A549 (cell line): ENCODE measurements around the gene ZNF93. TPM values are rescaled to one million over a fixed set of nuclear protein-coding genes. Genes with fewer than 3 reads are reported as not detected.

Source experiments
- ATAC-seq, 2 experiments: fragments of 200-7000 bp in 1 of 2; fragments of >200 bp in 1 of 2; cut with Nextera tagmentation in 1 of 2; cut with Tn5 transposase in 1 of 2; 3 replicates each; pipeline versions ENCODE4 v1.8.0 to v1.9.1; 2018 to 2020; ENCODE audit warnings: mild to moderate bottlenecking in 1 of 2, moderate library complexity in 1 of 2
- CTCF ChIA-PET: fragments of 300-600 bp; sonication (Branson Sonifier 250); formaldehyde crosslinking; extraction: SDS; loops from one replicate; lab custom pipeline; 2021; ENCODE audit warnings: antibody characterized with exemption, inconsistent platforms; lab: Yijun Ruan, JAX
- POLR2A ChIA-PET: fragments of 350-600 bp; formaldehyde crosslinking; extraction: SDS; loops from one replicate; lab custom pipeline; 2021; ENCODE audit warnings: antibody characterized with exemption, inconsistent platforms; lab: Yijun Ruan, JAX
- DNase-seq, 2 experiments: peaks; one replicate each; pipeline versions ENCODE4 v3.0.0 to v3.0.0-alpha.2; 2011 to 2016; ENCODE audit warnings: low read depth in 1 of 2, low spot score in 1 of 2
- FAIRE-seq: peaks from 2 replicates; lab custom pipeline; 2011; peaks lifted over from hg19 to GRCh38; lab: Jason Lieb, UNC
- H3K27ac ChIP-seq, 2 experiments: fragments of >200 bp; sonication (Bioruptor Twin); formaldehyde crosslinking; 3 replicates each; pipeline ENCODE4 v1.5.1; 2016 to 2017
- H3K4me1 ChIP-seq: fragments of >200 bp; sonication (Bioruptor Twin); formaldehyde crosslinking; 3 replicates; pipeline ENCODE4 v1.6.1; 2016
- H3K4me2 ChIP-seq: fragments of >200 bp; sonication (Bioruptor Twin); formaldehyde crosslinking; 3 replicates; pipeline ENCODE4 v1.6.1; 2016
- H3K4me3 ChIP-seq: fragments of >200 bp; sonication (Bioruptor Twin); formaldehyde crosslinking; 3 replicates; pipeline ENCODE4 v1.5.1; 2016
- H3K9me3 ChIP-seq: fragments of >200 bp; sonication (Bioruptor Twin); formaldehyde crosslinking; 3 replicates; pipeline ENCODE4 v1.6.1; 2016
- CBX2 ChIP-seq: fragments of 200-600 bp; sonication (generic); IDR thresholded peaks from 2 replicates; pipeline ENCODE4 v1.6.1; 2016; ENCODE audit warnings: low read depth, mild to moderate bottlenecking, borderline replicate concordance
- CEBPB ChIP-seq, 2 experiments: fragments of >200 bp in 1 of 2; sonication (Bioruptor Twin) in 1 of 2; formaldehyde crosslinking in 1 of 2; IDR thresholded peaks; 2 replicates each; pipeline ENCODE4 v1.6.1; 2012 to 2016
- CHD2 ChIP-seq: fragments of 150-350 bp; IDR thresholded peaks from 2 replicates; pipeline ENCODE4 v1.6.1; 2014; ENCODE audit warnings: low read length; ENCODE audit not compliant: partially characterized antibody
- CTCF ChIP-seq: fragments of >200 bp; sonication (Bioruptor Twin); formaldehyde crosslinking; IDR thresholded peaks from 3 replicates; pipeline ENCODE4 v1.5.1; 2016
- E2F6 ChIP-seq: IDR thresholded peaks from 2 replicates; pipeline ENCODE4 v1.6.1; 2012; ENCODE audit warnings: low read depth, borderline replicate concordance
- ELK1 ChIP-seq: fragments of 150-350 bp; IDR thresholded peaks from 2 replicates; pipeline ENCODE4 v1.6.1; 2014; ENCODE audit warnings: low read depth, mild to moderate bottlenecking, low read length
- ESRRA ChIP-seq: fragments of 150-350 bp; IDR thresholded peaks from 2 replicates; pipeline ENCODE4 v1.6.1; 2014; ENCODE audit warnings: mild to moderate bottlenecking, low read length, borderline replicate concordance
- FOSB ChIP-seq: fragments of 250-450 bp; sonication (Bioruptor Pico); IDR thresholded peaks from 2 replicates; pipeline ENCODE4 v1.5.0; 2020; ENCODE audit warnings: mild to moderate bottlenecking, moderate library complexity
- FOXS1 ChIP-seq: fragments of 250-450 bp; sonication (Bioruptor Pico); IDR thresholded peaks from 2 replicates; pipeline ENCODE4 v1.5.0; 2020; ENCODE audit warnings: mild to moderate bottlenecking, moderate library complexity
- GATA3 ChIP-seq: IDR thresholded peaks from 2 replicates; pipeline ENCODE4 v1.6.1; 2012; ENCODE audit warnings: borderline replicate concordance
- HDAC2 ChIP-seq: fragments of 200-600 bp; sonication (generic); IDR thresholded peaks from 2 replicates; pipeline ENCODE4 v1.6.1; 2016
- HEYL ChIP-seq: fragments of 250-450 bp; sonication (Bioruptor Pico); IDR thresholded peaks from 2 replicates; pipeline ENCODE4 v1.8.0; 2021; ENCODE audit warnings: mild to moderate bottlenecking, moderate library complexity
- JUN ChIP-seq, 2 experiments: fragments of >200 bp; sonication (Bioruptor Twin); formaldehyde crosslinking; IDR thresholded peaks; 2 replicates in 1 of 2; 3 replicates in 1 of 2; pipeline ENCODE4 v1.6.1; 2016 to 2017
- JUNB ChIP-seq: fragments of >200 bp; sonication (Bioruptor Twin); formaldehyde crosslinking; IDR thresholded peaks from 2 replicates; pipeline ENCODE4 v1.6.1; 2016
- MAFK ChIP-seq: fragments of 450-650 bp; IDR thresholded peaks from 2 replicates; pipeline ENCODE4 v1.6.1; 2014; ENCODE audit not compliant: partially characterized antibody
- MYC ChIP-seq: IDR thresholded peaks from 2 replicates; pipeline ENCODE4 v1.6.1; 2012; ENCODE audit warnings: mild to moderate bottlenecking, inconsistent platforms, low read length, improper control_type of control experiment, borderline replicate concordance
- NPAS2 ChIP-seq: fragments of 250-450 bp; sonication (Bioruptor Pico); IDR thresholded peaks from 2 replicates; pipeline ENCODE4 v1.8.0; 2022; ENCODE audit warnings: mild to moderate bottlenecking, moderate library complexity, borderline replicate concordance
- NR3C1 ChIP-seq: fragments of >200 bp; sonication (Bioruptor Twin); formaldehyde crosslinking; IDR thresholded peaks from 3 replicates; pipeline ENCODE4 v1.6.1; 2017
- PHF8 ChIP-seq: fragments of 200-600 bp; sonication (generic); IDR thresholded peaks from 2 replicates; pipeline ENCODE4 v1.6.1; 2016; ENCODE audit warnings: low read depth, mild to moderate bottlenecking, antibody characterized with exemption, moderate library complexity, borderline replicate concordance
- POLR2A ChIP-seq: IDR thresholded peaks from 2 replicates; pipeline ENCODE4 v1.6.1; 2012; ENCODE audit warnings: mild to moderate bottlenecking, low read length
- POLR2AphosphoS2 ChIP-seq: conservative IDR thresholded peaks from 2 replicates; pipeline ENCODE4 v1.6.1; 2012; ENCODE audit warnings: low read length, improper control_type of control experiment, inconsistent platforms
- RAD21 ChIP-seq, 2 experiments: fragments of >200 bp in 1 of 2; sonication (Bioruptor Twin) in 1 of 2; formaldehyde crosslinking in 1 of 2; IDR thresholded peaks in 1 of 2; conservative IDR thresholded peaks in 1 of 2; 2 replicates in 1 of 2; 3 replicates in 1 of 2; pipeline ENCODE4 v1.6.1; 2012 to 2018; ENCODE audit warnings: inconsistent platforms in 1 of 2
- RCOR1 ChIP-seq: fragments of 150-350 bp; IDR thresholded peaks from 2 replicates; pipeline ENCODE4 v1.6.1; 2014; ENCODE audit warnings: antibody characterized with exemption, low read length, low read depth
- TFCP2L1 ChIP-seq: fragments of 250-450 bp; sonication (Bioruptor Pico); IDR thresholded peaks from 2 replicates; pipeline ENCODE4 v1.5.0; 2021; ENCODE audit warnings: mild to moderate bottlenecking
- TP53 ChIP-seq: fragments of 250-450 bp; sonication (Bioruptor Pico); IDR thresholded peaks from 2 replicates; pipeline ENCODE4 v1.5.0; 2021; ENCODE audit warnings: mild to moderate bottlenecking, moderate library complexity
- ZFP36 ChIP-seq: fragments of 450-650 bp; IDR thresholded peaks from 2 replicates; pipeline ENCODE4 v1.6.1; 2014; ENCODE audit warnings: borderline replicate concordance; ENCODE audit not compliant: partially characterized antibody
- WGBS: methylation state at CpG from one replicate; pipeline ENCODE4 v1.1.6; 2017; ENCODE audit errors: missing lambda C conversion rate; 5-methylcytosine and 5-hydroxymethylcytosine counted together
- polyA plus RNA-seq, 4 experiments: library from polyadenylated mRNA; depleted of rRNA in 3 of 4; stranded (reverse); fragments of >200 nt; fragmentation: RNase III in 1 of 4; extraction: RNeasy Plus Mini Kit Qiagen cat#74134 plus additional on column Dnase treatment in 1 of 4; gene quantifications; 2 replicates in 3 of 4; 3 replicates in 1 of 4; pipeline ENCODE4 v1.2.3, GENCODE V29; 2011 to 2017
- TF ChIP-seq, protein P1 (sequence below): fragments of 250-450 bp; sonication (Bioruptor Pico); IDR thresholded peaks from 2 replicates; pipeline ENCODE4 v1.5.0; 2020; ENCODE audit warnings: low read depth, mild to moderate bottlenecking, moderate library complexity
- TF ChIP-seq, protein P2 (sequence below): fragments of >200 bp; sonication (Bioruptor Twin); formaldehyde crosslinking; IDR thresholded peaks from 2 replicates; pipeline ENCODE4 v1.6.1; 2016

The ZNF93 gene
- polyA plus RNA-seq, 2 of the 4 experiments (the other 2 are of a cell fraction): not detected

DNA sequence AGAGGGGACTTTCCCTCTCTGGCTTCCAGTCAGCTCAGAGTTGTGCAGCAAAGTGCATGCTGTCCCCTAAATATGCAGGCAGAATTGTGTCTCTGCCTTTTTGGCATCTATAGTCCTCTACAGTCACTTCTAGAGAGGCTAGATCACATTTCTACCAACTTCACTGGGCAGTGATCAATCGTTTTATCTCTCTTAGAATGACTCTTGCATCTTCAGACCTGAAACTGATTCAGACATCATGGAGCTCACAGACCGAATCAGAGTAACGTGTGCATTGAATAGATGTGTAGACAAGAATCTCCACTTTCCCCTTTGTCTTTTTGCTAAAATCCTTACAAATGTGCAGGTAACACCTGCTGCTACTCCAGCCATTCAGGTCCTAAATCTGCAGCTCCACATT is 28.8 kb upstream of the ZNF93 start (continued):
- TF ChIP-seq, protein P1, sequence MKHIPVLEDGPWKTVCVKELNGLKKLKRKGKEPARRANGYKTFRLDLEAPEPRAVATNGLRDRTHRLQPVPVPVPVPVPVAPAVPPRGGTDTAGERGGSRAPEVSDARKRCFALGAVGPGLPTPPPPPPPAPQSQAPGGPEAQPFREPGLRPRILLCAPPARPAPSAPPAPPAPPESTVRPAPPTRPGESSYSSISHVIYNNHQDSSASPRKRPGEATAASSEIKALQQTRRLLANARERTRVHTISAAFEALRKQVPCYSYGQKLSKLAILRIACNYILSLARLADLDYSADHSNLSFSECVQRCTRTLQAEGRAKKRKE (CRISPR knock-in tag): no peak
- TF ChIP-seq TFCP2L1 (CRISPR knock-in tag) (no peak), FOXS1 (CRISPR knock-in tag) (no peak), E2F6 (no peak), MYC (no peak), ESRRA (no peak), HDAC2 (no peak)
- TF ChIP-seq, protein P2, sequence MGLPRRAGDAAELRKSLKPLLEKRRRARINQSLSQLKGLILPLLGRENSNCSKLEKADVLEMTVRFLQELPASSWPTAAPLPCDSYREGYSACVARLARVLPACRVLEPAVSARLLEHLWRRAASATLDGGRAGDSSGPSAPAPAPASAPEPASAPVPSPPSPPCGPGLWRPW: no peak

DNA sequence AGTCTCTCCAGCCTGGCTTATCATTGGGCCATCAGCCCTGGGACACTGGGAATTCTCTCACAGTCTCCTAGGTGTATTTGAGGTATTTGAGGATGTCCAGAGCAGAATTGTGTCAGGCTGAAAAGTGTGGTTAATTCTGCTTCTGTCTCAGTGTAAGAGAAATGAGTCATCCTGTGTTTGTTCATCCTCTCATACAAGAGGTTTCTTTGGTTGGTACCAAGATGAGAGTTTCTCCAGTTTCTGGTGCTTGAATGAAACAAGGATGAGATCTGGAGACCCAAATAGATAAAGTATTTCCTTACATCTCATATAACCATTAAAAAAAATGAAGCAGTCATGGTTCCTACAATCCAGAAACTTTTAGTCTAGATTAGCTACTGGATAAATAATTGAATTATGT is 27.4 kb upstream of the ZNF93 start:
- ATAC-seq: no peak
- DNase-seq: no peak
- no peak overlapping the region for H3K27ac ChIP-seq
- H3K4me3 ChIP-seq: no peak overlapping the region
- H3K4me1 ChIP-seq: no peaks in the 10 kb centered on the region
- CTCF ChIA-PET: no interaction called here
- TF ChIP-seq NR3C1: no peak
- no peak for TF ChIP-seq POLR2A
- no peak for TF ChIP-seq GATA3
- no peak for TF ChIP-seq RAD21 (conservative IDR thresholded peaks at IDR 0.05 in 1 of 2, IDR thresholded peaks at IDR 0.05 in 1 of 2)
- no peak for TF ChIP-seq HDAC2
- TF ChIP-seq MAFK: no peak
- no peak for TF ChIP-seq PHF8
- H3K9me3 ChIP-seq: no peaks in the 10 kb centered on the region; the same call in 2 of the 3 replicates
- no peak for FAIRE-seq
- no peak overlapping the region for H3K4me2 ChIP-seq
- POLR2A ChIA-PET: no interaction called here

- ChIA-PET POLR2A (no interaction called here), CTCF (no interaction called here)
- H3K9me3 ChIP-seq: no peaks in the 10 kb centered on the region; the same call in 2 of the 3 replicates
- no peak overlapping the region for H3K27ac ChIP-seq
- no peak overlapping the region for H3K4me3 ChIP-seq
- TF ChIP-seq RCOR1: no peak
- TF ChIP-seq CEBPB (IDR thresholded peaks at IDR 0.05): no peak
- no peak for TF ChIP-seq GATA3
- TF ChIP-seq CTCF: no peak
- no peak for TF ChIP-seq ZFP36
- no peak for TF ChIP-seq JUNB
- TF ChIP-seq HEYL (CRISPR knock-in tag): no peak
- TF ChIP-seq, all 56 proteins: peak for 0
- DNase-seq: no peak
- Histone ChIP-seq H3K4me2 (no peak overlapping the region), H3K4me1 (no peaks in the 10 kb centered on the region)
- ATAC-seq: no peak
- no peak for FAIRE-seq
- WGBS: 19% methylated on average over 4 of the region's 4 CpGs
Measured at GRCh38 chr19:19877724-19878123, 23.0 kb upstream of the ZNF93 start.

GRCh38 chr19:19884583-19884982 is 16.2 kb upstream of the ZNF93 start:
- H3K4me3 ChIP-seq: no peak overlapping the region
- H3K4me1 ChIP-seq: no peaks in the 10 kb centered on the region
- H3K9me3 ChIP-seq: 0 out of 3 replicates have a peak, but pooled peaks cover 3% of the 10 kb centered on the region
- DNase-seq (no peak), ATAC-seq (no peak), FAIRE-seq (no peak)
- WGBS: 4% methylated on average over 1 of the region's 1 CpG
- ChIA-PET CTCF (no interaction called here), POLR2A (no interaction called here)
- H3K4me2 ChIP-seq: no peak overlapping the region
- no peak overlapping the region for H3K27ac ChIP-seq
- TF ChIP-seq TP53 (CRISPR knock-in tag) (no peak), POLR2AphosphoS2 (no peak), FOSB (CRISPR knock-in tag) (no peak), ELK1 (no peak), CTCF (no peak), NPAS2 (CRISPR knock-in tag) (no peak), ZFP36 (no peak), CHD2 (no peak), JUN (IDR thresholded peaks at IDR 0.05) (no peak), CBX2 (no peak), POLR2A (no peak), RAD21 (conservative IDR thresholded peaks at IDR 0.05 in 1 of 2, IDR thresholded peaks at IDR 0.05 in 1 of 2) (no peak)
